ENCODE data around the gene SBDS.
"Not testable (repeated sequence)": the region's sequence is repeated elsewhere in the genome, so short reads cannot be mapped to it uniquely, and the experiment has no call there.

DNA sequence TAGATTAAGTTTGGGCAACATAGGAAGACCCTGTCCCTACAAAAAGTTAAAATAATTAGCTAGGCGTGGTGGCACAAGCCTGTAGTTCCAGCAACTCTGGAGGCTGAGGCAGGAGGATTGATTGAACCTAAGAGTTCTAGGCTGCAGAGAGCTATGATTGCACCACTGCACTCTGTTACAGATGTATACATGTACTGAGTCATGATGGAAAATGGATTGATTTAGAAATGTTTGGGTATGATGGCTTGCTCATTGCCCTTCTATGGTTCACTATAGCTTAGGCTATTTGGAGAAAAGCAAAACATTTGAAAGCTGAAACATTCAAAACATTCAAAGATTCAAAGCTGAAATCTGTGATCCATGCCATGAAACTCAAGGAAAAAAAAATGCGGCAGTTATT lies 16.4 kb downstream of the SBDS start:
- TF ChIP-seq, protein P1, sequence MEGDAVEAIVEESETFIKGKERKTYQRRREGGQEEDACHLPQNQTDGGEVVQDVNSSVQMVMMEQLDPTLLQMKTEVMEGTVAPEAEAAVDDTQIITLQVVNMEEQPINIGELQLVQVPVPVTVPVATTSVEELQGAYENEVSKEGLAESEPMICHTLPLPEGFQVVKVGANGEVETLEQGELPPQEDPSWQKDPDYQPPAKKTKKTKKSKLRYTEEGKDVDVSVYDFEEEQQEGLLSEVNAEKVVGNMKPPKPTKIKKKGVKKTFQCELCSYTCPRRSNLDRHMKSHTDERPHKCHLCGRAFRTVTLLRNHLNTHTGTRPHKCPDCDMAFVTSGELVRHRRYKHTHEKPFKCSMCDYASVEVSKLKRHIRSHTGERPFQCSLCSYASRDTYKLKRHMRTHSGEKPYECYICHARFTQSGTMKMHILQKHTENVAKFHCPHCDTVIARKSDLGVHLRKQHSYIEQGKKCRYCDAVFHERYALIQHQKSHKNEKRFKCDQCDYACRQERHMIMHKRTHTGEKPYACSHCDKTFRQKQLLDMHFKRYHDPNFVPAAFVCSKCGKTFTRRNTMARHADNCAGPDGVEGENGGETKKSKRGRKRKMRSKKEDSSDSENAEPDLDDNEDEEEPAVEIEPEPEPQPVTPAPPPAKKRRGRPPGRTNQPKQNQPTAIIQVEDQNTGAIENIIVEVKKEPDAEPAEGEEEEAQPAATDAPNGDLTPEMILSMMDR (conservative IDR thresholded peaks at IDR 0.05) = not testable (repeated sequence)
- not testable (repeated sequence) for TF ChIP-seq ZFX (IDR thresholded peaks at IDR 0.05)

All from C4-2B (cell line).